PC-3 (cell line): Measurements from ENCODE around the gene HOXB13. TPM values are rescaled to one million over a fixed set of nuclear protein-coding genes. Genes with fewer than 3 reads are reported as not detected.
A peak's percentile ranks its signal among the peaks of the same experiment; 100 is the strongest.
"Not testable (repeated sequence)": the region's sequence is repeated elsewhere in the genome, so short reads cannot be mapped to it uniquely, and the experiment has no call there.

Experiments used
- ATAC-seq: fragments of 200-7000 bp; cut with Tn5 transposase; 2 replicates; pipeline ENCODE4 v1.9.1; 2020; ENCODE audit warnings: mild to moderate bottlenecking, moderate library complexity
- BruUV-seq: library from RNA; stranded (reverse); fragments of 400-500 nt; replicated peaks from 2 replicates; lab custom pipeline; 2021; lab: Mats Ljungman, UMichigan
- CTCF ChIA-PET: fragments of 300-600 bp; sonication (Branson Sonifier 250); formaldehyde crosslinking; loops from one replicate; lab custom pipeline; 2022; ENCODE audit warnings: antibody characterized with exemption; lab: Charles Lee
- POLR2A ChIA-PET: fragments of 300-600 bp; sonication (Branson Sonifier 250); formaldehyde crosslinking; loops from one replicate; lab custom pipeline; 2022; ENCODE audit warnings: antibody characterized with exemption; ENCODE audit not compliant: unreplicated experiment; lab: Charles Lee
- DNase-seq: peaks from one replicate; pipeline ENCODE4 v3.0.0-alpha.2; 2015
- H2AFZ ChIP-seq: fragments of 300-600 bp; sonication (generic); 2 replicates; pipeline ENCODE4 v1.6.0; 2016; ENCODE audit warnings: antibody characterized with exemption, low read length
- H3F3A ChIP-seq: fragments of 300-600 bp; sonication (generic); one replicate; pipeline ENCODE4 v1.6.0; 2017; ENCODE audit warnings: antibody characterized with exemption, low read length, control low read depth, mild to moderate bottlenecking; ENCODE audit not compliant: unreplicated experiment
- H3K27ac ChIP-seq: fragments of 300-600 bp; sonication (generic); 2 replicates; pipeline ENCODE4 v1.5.1; 2016; ENCODE audit warnings: mild to moderate bottlenecking, low read length
- H3K27me3 ChIP-seq: fragments of 300-600 bp; sonication (generic); 2 replicates; pipeline ENCODE4 v1.6.1; 2016; ENCODE audit warnings: low read length, mixed read lengths
- H3K36me3 ChIP-seq: fragments of 300-600 bp; sonication (generic); 2 replicates; pipeline ENCODE4 v1.6.1; 2016; ENCODE audit warnings: low read depth, mixed run types, low read length, mixed read lengths
- H3K4me1 ChIP-seq: fragments of 300-600 bp; sonication (generic); 2 replicates; pipeline ENCODE4 v1.5.1; 2016; ENCODE audit warnings: low read length; ENCODE audit not compliant: insufficient read depth
- H3K4me2 ChIP-seq: fragments of 300-600 bp; sonication (generic); 2 replicates; pipeline ENCODE4 v1.6.0; 2016; ENCODE audit warnings: low read length
- H3K4me3 ChIP-seq: fragments of 300-600 bp; sonication (generic); 2 replicates; pipeline ENCODE4 v1.5.1; 2016; ENCODE audit warnings: mild to moderate bottlenecking, low read length, mixed read lengths
- H3K79me2 ChIP-seq: fragments of 300-600 bp; sonication (generic); 2 replicates; pipeline ENCODE4 v1.6.1; 2017; ENCODE audit warnings: low read length, mixed read lengths
- H3K9ac ChIP-seq: fragments of 300-600 bp; sonication (generic); 2 replicates; pipeline ENCODE4 v1.6.0; 2016; ENCODE audit warnings: mild to moderate bottlenecking, low read length
- H3K9me2 ChIP-seq: fragments of 300-600 bp; sonication (generic); replicated peaks from 2 replicates; pipeline ENCODE4 v1.6.1; 2016; ENCODE audit warnings: mixed run types, low read length, mixed read lengths
- H3K9me3 ChIP-seq: fragments of 300-600 bp; sonication (generic); 2 replicates; pipeline ENCODE4 v1.6.1; 2016; ENCODE audit warnings: low read length, mixed read lengths
- H4K20me1 ChIP-seq: fragments of 300-600 bp; sonication (generic); 2 replicates; pipeline ENCODE4 v1.6.1; 2016; ENCODE audit warnings: low read length, mixed read lengths
- EZH2 ChIP-seq: fragments of 300-600 bp; sonication (generic); IDR thresholded peaks from one replicate; pipeline ENCODE4 v1.6.1; 2017; ENCODE audit warnings: antibody characterized with exemption, mild to moderate bottlenecking, low read length; ENCODE audit not compliant: unreplicated experiment
- EZH2phosphoT487 ChIP-seq: fragments of 300-600 bp; sonication (generic); IDR thresholded peaks from 2 replicates; pipeline ENCODE4 v1.6.1; 2018; ENCODE audit warnings: mild to moderate bottlenecking, antibody characterized with exemption, low read length, borderline replicate concordance
- intact Hi-C: fragments of 100-400 bp; cut with micrococcal nuclease; formaldehyde crosslinking; loops from 2 replicates; pipeline ENCODE4 v1.9.0; 2023
- total RNA-seq: library from RNA; depleted of rRNA; stranded (reverse); fragments of >200 nt; gene quantifications from 2 replicates; pipeline ENCODE4 v1.2.3, GENCODE V29; 2014
- TF ChIP-seq, protein P1 (sequence below): fragments of 300-600 bp; sonication (generic); conservative IDR thresholded peaks from 2 replicates; pipeline ENCODE4 v1.5.1; 2017; ENCODE audit warnings: antibody characterized with exemption, low read depth, mild to moderate bottlenecking, low read length

Gene HOXB13
- total RNA-seq, 1 experiment from 2014 or later: 80.8 TPM

DNA sequence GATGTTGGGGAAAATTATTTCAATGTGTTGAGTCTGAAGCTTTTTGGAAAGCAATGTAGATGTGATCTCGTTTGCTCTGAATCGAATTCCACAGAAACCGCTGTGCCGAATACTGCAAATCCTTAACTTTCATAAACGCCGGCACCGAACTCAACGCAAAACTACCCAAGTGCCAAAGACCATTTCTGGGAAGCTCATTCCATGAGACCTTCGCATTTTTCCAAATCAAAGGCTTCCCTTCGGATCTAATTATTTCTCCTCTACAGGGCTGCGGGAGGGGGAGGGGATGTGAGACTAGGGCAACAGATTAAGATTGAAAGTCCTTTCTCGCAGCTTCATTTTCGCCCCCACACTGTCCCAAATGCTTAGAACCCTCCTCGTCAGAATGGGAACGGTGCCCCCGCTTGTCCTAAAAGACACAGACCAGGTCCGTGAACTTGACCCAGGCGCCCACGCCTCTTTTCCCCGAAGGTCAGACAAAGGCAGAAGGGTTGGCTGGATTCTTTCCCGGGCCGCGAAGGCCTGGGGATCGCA is 10.3 kb downstream of the HOXB13 start:
- H3K27ac ChIP-seq: peak overlapping the region; percentile 87
- intact Hi-C loops: no loop called here
- peak overlapping the region; percentile 74 for H2AFZ ChIP-seq
- no peaks in the 10 kb centered on the region for H3F3A ChIP-seq
- BruUV-seq: TSS peak; percentile 61
- H3K9me2 ChIP-seq: no peaks in the 10 kb centered on the region
- peak overlapping the region; percentile 85 for H3K4me2 ChIP-seq
- ATAC-seq: no peak
- peaks cover 75% of the 10 kb centered on the region for H3K79me2 ChIP-seq
- no peaks in the 10 kb centered on the region for H4K20me1 ChIP-seq
- H3K4me3 ChIP-seq: peak overlapping the region; percentile 90
- no peaks in the 10 kb centered on the region for H3K27me3 ChIP-seq
- TF ChIP-seq EZH2: no peak
- TF ChIP-seq, protein P1, sequence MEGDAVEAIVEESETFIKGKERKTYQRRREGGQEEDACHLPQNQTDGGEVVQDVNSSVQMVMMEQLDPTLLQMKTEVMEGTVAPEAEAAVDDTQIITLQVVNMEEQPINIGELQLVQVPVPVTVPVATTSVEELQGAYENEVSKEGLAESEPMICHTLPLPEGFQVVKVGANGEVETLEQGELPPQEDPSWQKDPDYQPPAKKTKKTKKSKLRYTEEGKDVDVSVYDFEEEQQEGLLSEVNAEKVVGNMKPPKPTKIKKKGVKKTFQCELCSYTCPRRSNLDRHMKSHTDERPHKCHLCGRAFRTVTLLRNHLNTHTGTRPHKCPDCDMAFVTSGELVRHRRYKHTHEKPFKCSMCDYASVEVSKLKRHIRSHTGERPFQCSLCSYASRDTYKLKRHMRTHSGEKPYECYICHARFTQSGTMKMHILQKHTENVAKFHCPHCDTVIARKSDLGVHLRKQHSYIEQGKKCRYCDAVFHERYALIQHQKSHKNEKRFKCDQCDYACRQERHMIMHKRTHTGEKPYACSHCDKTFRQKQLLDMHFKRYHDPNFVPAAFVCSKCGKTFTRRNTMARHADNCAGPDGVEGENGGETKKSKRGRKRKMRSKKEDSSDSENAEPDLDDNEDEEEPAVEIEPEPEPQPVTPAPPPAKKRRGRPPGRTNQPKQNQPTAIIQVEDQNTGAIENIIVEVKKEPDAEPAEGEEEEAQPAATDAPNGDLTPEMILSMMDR: no peak
- TF ChIP-seq EZH2phosphoT487: no peak
- peaks cover 31% of the 10 kb centered on the region for H3K4me1 ChIP-seq
- H3K9ac ChIP-seq: peak overlapping the region; percentile 90
- POLR2A ChIA-PET: interaction anchor here (0.6 to 0.8 kb wide), 7 partner anchors 19 to 1921 kb away, joined by 3 to 22 read pairs (median 5); no protein-coding TSS in a partner anchor
- DNase-seq: peak; percentile 55
- CTCF ChIA-PET: interaction anchor here (0.6 to 1.7 kb wide), 2 partner anchors 40 to 394 kb away, joined by 8 to 11 read pairs; no protein-coding TSS in a partner anchor
- no peaks in the 10 kb centered on the region for H3K9me3 ChIP-seq
- no peaks in the 10 kb centered on the region for H3K36me3 ChIP-seq

DNA sequence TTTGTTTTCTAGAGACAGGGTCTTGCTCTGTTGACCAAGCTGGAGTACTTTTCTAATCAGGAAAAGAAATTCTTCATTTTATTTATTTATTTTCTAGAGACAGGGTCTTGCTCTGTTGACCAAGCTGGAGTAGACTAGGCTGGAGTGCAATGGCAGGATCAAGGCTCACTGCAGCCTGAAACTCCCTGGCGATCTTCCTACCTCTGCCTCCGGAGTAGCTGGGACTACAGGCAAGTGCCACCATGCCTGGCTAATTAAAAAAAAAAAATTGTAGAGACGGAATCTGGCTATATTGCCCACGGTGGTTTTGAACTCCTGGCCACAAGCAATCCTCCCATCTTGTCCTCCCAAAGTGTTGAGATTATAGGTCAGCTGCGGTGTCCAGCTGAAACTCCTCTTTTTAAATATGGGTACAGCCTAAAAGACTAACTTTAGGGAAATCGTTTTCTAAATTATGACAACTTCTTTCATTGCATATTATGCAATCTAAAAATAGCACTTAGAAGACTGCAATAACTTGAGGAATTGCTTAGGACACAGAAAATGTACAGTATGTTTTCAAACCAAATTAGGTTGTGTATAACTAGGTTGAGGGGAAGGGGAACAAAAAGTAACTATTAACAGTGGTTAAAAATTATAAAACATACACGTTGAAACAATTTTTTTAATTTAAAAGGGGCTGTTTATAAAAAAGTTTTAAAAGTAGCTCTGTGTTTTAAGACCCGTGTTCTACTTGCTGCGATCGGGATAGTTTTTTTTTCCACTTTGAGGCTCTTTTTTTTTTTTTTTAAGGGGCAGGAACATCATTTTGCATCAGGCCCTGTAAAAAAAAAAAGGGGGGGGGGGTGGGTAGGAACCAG is 11.0 kb downstream of the HOXB13 start:
- no TSS peak for BruUV-seq
- H3K27me3 ChIP-seq: no peaks in the 10 kb centered on the region
- H3K4me1 ChIP-seq: peaks cover 31% of the 10 kb centered on the region
- CTCF ChIA-PET: interaction anchor here (0.5 to 1.7 kb wide), 4 partner anchors 30 to 1217 kb away, joined by 3 to 11 read pairs (median 6); no protein-coding TSS in a partner anchor
- intact Hi-C loops: no loop called here
- ATAC-seq: no peak
- peak overlapping the region; percentile 87 for H3K27ac ChIP-seq
- POLR2A ChIA-PET: interaction anchor here (0.6 to 1.4 kb wide), 9 partner anchors 19 to 1921 kb away, joined by 3 to 22 read pairs (median 5); no protein-coding TSS in a partner anchor
- H3K9me2 ChIP-seq: no peaks in the 10 kb centered on the region
- no peaks in the 10 kb centered on the region for H4K20me1 ChIP-seq
- peak overlapping the region; percentile 90 for H3K4me3 ChIP-seq
- peak overlapping the region; percentile 74 for H2AFZ ChIP-seq
- peak overlapping the region; percentile 85 for H3K4me2 ChIP-seq
- H3F3A ChIP-seq: no peaks in the 10 kb centered on the region
- peak overlapping the region; percentile 90 for H3K9ac ChIP-seq
- peak; percentile 44 for DNase-seq
- peaks cover 68% of the 10 kb centered on the region for H3K79me2 ChIP-seq
- TF ChIP-seq, protein P1: no peak
- TF ChIP-seq EZH2phosphoT487 (no peak), EZH2 (no peak)
- H3K36me3 ChIP-seq: no peaks in the 10 kb centered on the region
- H3K9me3 ChIP-seq: no peaks in the 10 kb centered on the region

DNA sequence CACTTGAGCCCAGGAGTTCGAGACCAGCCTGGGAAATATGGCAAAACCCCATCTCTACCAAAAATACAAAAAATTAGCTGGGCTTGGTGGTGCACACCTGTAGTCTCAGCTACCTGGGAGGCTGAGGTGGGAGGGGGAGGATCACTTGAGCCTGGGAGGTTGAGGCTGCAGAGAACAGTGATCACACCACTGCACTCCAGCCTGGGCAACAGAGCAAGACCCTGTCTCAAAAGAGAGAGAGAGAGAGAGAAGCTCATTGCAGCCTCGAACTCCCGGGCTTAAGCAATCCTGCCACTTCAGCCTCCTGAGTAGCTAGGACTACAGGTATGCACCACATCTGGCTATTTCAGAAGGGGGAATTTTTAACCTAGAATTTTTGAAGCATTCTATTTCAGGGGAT is 12.0 kb downstream of the HOXB13 start:
- ATAC-seq, H3K27me3 ChIP-seq, H3K9me2 ChIP-seq, BruUV-seq, H3K4me3 ChIP-seq, H3K36me3 ChIP-seq, H3K9me3 ChIP-seq, intact Hi-C loops, H3F3A ChIP-seq, DNase-seq, H4K20me1 ChIP-seq: not testable (repeated sequence)
- Histone ChIP-seq H3K9ac (peak overlapping the region; percentile 90; the same call in 1 of the 2 replicates), H3K4me1 (peaks cover 31% of the 10 kb centered on the region), H3K79me2 (peaks cover 58% of the 10 kb centered on the region), H2AFZ (0 out of 2 replicates have a peak overlapping the region, but pooled peaks have one; percentile 21), H3K4me2 (peak overlapping the region; percentile 45), H3K27ac (peak overlapping the region; percentile 17; the same call in 1 of the 2 replicates)
- POLR2A ChIA-PET: interaction anchor here (0.6 to 1.4 kb wide), 3 partner anchors 40 to 78 kb away, joined by 3 to 7 read pairs (median 4); no protein-coding TSS in a partner anchor
- CTCF ChIA-PET: interaction anchor here (0.8 kb wide), 1 partner anchor 38 kb away, joined by 5 read pairs; no protein-coding TSS in a partner anchor
